ENCODE results near the gene DOLPP1. TPM values are rescaled to one million over a fixed set of nuclear protein-coding genes. Genes with fewer than 3 reads are reported as not detected.
"Not testable (repeated sequence)": the region's sequence is repeated elsewhere in the genome, so short reads cannot be mapped to it uniquely, and the experiment has no call there.

Gene DOLPP1
- total and polyA plus RNA-seq, 10 donors, result 4.8 to 10.1 (median 8.4) TPM

- intact Hi-C loops (cut with DNase I; ENCODE audit: low total_unique reads), result no loop called here
- no peak for DNase-seq
- Histone ChIP-seq H3K9me3 (no peaks in the 10 kb centered on the region), H3K27ac (peak overlapping the region in 5 of 8 donors; percentile 32 to 67 (median 64)), H3K36me3 (peaks cover 0 to under 1% (median 0%) of the 10 kb centered on the region in 6 donors), H3K4me1 (peaks cover 13 to 61% (median 49%) of the 10 kb centered on the region in 6 donors), H3K4me3 (peak overlapping the region in 1 of 8 donors; percentile 4), H3K27me3 (replicated peaks in 1 of 7) (no peaks in the 10 kb centered on the region)
- WGBS, 5 donors, result 71 to 84% (median 78%) methylated on average over 17 of the region's 17 CpGs
- TF ChIP-seq POLR2A (IDR thresholded peaks at IDR 0.05), result no peak
- TF ChIP-seq POLR2AphosphoS5 (IDR thresholded peaks at IDR 0.05), result no peak
- TF ChIP-seq CTCF (IDR thresholded peaks at IDR 0.05 in 8 of 11, conservative IDR thresholded peaks at IDR 0.05 in 3 of 11), result no peak
Observed at GRCh38 chr9:129113645-129114304, 32.9 kb downstream of the DOLPP1 start.

DNA sequence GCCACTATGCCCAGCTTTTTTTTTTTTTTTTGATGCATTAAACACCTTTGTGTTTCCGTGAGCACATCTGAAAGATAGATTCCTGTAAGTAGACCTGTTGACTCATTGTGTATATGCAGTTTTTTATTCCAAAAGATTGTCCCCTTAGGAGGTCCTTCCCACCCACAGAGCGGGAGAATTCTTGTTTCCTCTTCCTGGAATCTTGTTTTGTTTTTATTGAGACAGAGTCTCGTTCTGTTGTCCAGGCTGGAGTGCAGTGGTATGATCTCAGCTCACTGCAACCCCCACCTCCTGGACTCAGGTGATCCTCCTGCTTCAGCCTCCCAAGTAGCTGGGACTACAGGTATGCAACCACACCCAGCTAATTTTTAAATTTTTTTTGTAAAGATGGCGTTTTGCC is 37.9 kb downstream of the DOLPP1 start:
- H3K9me3 ChIP-seq, result no peaks in the 10 kb centered on the region
- TF ChIP-seq POLR2A (IDR thresholded peaks at IDR 0.05), result no peak
- TF ChIP-seq POLR2AphosphoS5 (IDR thresholded peaks at IDR 0.05), result no peak
- TF ChIP-seq CTCF (IDR thresholded peaks at IDR 0.05 in 8 of 11, conservative IDR thresholded peaks at IDR 0.05 in 3 of 11), result no peak
- no peaks in the 10 kb centered on the region for H3K27me3 ChIP-seq (replicated peaks in 1 of 7)
- intact Hi-C loops (cut with DNase I; ENCODE audit: low total_unique reads), result no loop called here
- H3K4me1 ChIP-seq, result peaks cover 0 to 24% (median 13%) of the 10 kb centered on the region in 6 donors
- no peak overlapping the region for H3K4me3 ChIP-seq
- H3K36me3 ChIP-seq, result peaks cover 4 to 48% (median 30%) of the 10 kb centered on the region in 6 donors
- H3K27ac ChIP-seq, result no peak overlapping the region
- no peak for DNase-seq
- WGBS, 5 donors, result 80 to 95% (median 85%) methylated on average over 4 of the region's 4 CpGs

DNA sequence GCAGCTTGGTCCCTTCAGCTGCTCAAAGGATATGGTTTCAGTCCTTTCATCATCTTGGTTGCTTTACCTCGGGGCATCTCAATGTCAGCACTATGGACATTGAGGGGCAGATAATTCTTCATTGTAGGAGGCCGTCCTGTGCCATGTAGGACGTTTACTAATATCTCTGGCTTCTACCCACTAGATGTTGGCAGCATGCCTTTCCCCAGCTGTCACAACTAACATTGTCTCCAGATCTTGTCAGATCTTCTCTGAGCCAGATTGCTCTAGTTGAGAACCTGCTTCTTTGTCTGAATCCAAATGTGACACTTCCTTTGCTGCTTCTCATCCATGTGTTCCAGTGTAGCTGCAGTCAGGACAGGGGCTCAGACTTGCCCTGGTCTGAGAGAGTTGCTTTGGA is 40.6 kb downstream of the DOLPP1 start:
- 78 to 94% (median 83%) methylated on average over 3 of the region's 3 CpGs for WGBS, 5 donors
- no peak for TF ChIP-seq POLR2AphosphoS5 (IDR thresholded peaks at IDR 0.05)
- no peak for TF ChIP-seq CTCF (IDR thresholded peaks at IDR 0.05 in 8 of 11, conservative IDR thresholded peaks at IDR 0.05 in 3 of 11)
- no peak for TF ChIP-seq POLR2A (IDR thresholded peaks at IDR 0.05)
- Histone ChIP-seq H3K4me1 (peaks cover 0 to 4% (median 0%) of the 10 kb centered on the region in 6 donors), H3K36me3 (peaks cover 4 to 75% (median 48%) of the 10 kb centered on the region in 6 donors), H3K4me3 (no peak overlapping the region), H3K9me3 (no peaks in the 10 kb centered on the region), H3K27me3 (replicated peaks in 1 of 7) (no peaks in the 10 kb centered on the region), H3K27ac (no peak overlapping the region)
- intact Hi-C loops (cut with DNase I; ENCODE audit: low total_unique reads), result no loop called here
- no peak for DNase-seq

- intact Hi-C loops (cut with DNase I; ENCODE audit: low total_unique reads), result no loop called here
- Histone ChIP-seq H3K9me3 (no peaks in the 10 kb centered on the region), H3K27me3 (replicated peaks in 1 of 7) (no peaks in the 10 kb centered on the region), H3K27ac (no peak overlapping the region), H3K4me1 (peaks cover 0 to 11% (median 3%) of the 10 kb centered on the region in 6 donors), H3K4me3 (no peak overlapping the region), H3K36me3 (peaks cover 4 to 82% (median 48%) of the 10 kb centered on the region in 6 donors)
- 87 to 100% (median 94%) methylated on average over 1 of the region's 1 CpG for WGBS, 5 donors
- TF ChIP-seq POLR2A (IDR thresholded peaks at IDR 0.05) (no peak), POLR2AphosphoS5 (IDR thresholded peaks at IDR 0.05) (no peak), CTCF (IDR thresholded peaks at IDR 0.05 in 8 of 11, conservative IDR thresholded peaks at IDR 0.05 in 3 of 11) (no peak)
- DNase-seq, result no peak
Observed at GRCh38 chr9:129122133-129122532, 41.2 kb downstream of the DOLPP1 start.

- Histone ChIP-seq H3K4me1 (peaks cover 0 to 14% (median 5%) of the 10 kb centered on the region in 6 donors), H3K36me3 (peaks cover 4 to 90% (median 56%) of the 10 kb centered on the region in 6 donors)
- H3K27ac ChIP-seq; H3K4me3 ChIP-seq; DNase-seq; H3K27me3 ChIP-seq (replicated peaks in 1 of 7); H3K9me3 ChIP-seq; intact Hi-C loops (cut with DNase I; ENCODE audit: low total_unique reads): not testable (repeated sequence)
- WGBS, 5 donors, result 86 to 98% (median 96%) methylated on average over 14 to 15 of the region's 15 CpGs
Observed at GRCh38 chr9:129122976-129123375, 42.1 kb downstream of the DOLPP1 start.
